Measurements from ENCODE around the gene EPHA1.

- no peak for TF ChIP-seq CTCF (IDR thresholded peaks at IDR 0.05)
- TF ChIP-seq EP300 (IDR thresholded peaks at IDR 0.05) = no peak
- no peak for TF ChIP-seq POLR2A (IDR thresholded peaks at IDR 0.05)
These were observed 20.1 kb downstream of the EPHA1 start for GRCh38 chr7:143388491-143389101.

Measured in tibial nerve (tissue), 4 donors.